GM12865 (cell line): ENCODE results near the gene FMO1.

ENCODE experiments used
- DNase-seq: peaks from one replicate; pipeline ENCODE4 v3.0.0; 2010; ENCODE audit warnings: low read depth
- H3K4me3 ChIP-seq: 2 replicates; pipeline ENCODE4 v1.5.1; 2011; ENCODE audit warnings: mild to moderate bottlenecking, low read depth, low read length, control low read depth
- CTCF ChIP-seq: IDR thresholded peaks from 2 replicates; pipeline ENCODE4 v1.5.1; 2011; ENCODE audit warnings: low read length, control low read depth, low read depth, inconsistent platforms; ENCODE audit not compliant: insufficient read depth; ENCODE audit errors: missing control alignments

FMO1 gene

GRCh38 chr1:171295821-171296220, 47.5 kb downstream of the FMO1 start:
- no peak overlapping the region for H3K4me3 ChIP-seq
- no peak for DNase-seq
- TF ChIP-seq CTCF = no peak

DNA sequence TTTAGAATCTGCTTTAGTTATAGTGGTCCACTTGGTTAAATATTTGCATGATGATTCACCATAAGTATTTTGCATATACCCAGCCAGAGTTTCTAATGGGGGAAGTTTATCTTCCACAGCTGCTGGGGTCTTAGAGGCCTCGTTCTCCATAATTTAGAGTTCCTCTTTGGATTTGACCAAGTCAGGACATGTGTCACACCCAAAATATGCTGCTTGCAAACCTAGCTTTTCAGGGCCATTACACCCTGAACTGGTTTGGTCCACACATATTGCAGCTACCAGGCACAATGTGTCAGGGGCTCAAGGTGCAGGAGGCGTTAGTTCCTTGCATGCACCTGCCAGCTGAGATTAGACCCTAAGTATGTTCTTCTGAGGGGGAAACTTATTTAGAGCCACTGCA, 48.6 kb downstream of the FMO1 start:
- no peak for TF ChIP-seq CTCF
- H3K4me3 ChIP-seq = no peak overlapping the region
- no peak for DNase-seq

DNA sequence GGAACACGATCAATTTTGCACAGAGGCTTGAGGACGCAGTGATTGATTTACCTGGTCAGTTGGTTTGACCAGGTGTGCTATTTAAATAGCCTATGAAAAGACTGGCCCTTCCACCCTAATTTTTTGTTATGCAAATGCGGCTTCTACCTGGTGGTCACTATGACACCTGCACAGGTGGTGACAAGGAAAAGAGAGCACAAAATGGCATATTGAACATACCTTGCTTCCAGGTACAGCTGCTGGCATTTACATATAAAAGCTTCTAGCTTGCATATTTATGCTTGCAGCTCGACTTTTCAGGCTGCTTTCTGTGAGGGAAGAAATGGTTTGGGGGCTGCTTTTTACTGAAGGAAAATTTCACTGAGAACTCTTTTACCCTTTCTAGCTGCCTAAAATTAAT, 50.4 kb downstream of the FMO1 start:
- H3K4me3 ChIP-seq = no peak overlapping the region
- TF ChIP-seq CTCF = no peak
- no peak for DNase-seq

GRCh38 chr1:171299342-171299741, 51.0 kb downstream of the FMO1 start:
- no peak for DNase-seq
- no peak for TF ChIP-seq CTCF
- no peak overlapping the region for H3K4me3 ChIP-seq

GRCh38 chr1:171300401-171300800, 52.1 kb downstream of the FMO1 start:
- no peak overlapping the region for H3K4me3 ChIP-seq
- TF ChIP-seq CTCF = no peak
- DNase-seq = no peak

GRCh38 chr1:171310661-171311087, 62.4 kb downstream of the FMO1 start:
- no peak for TF ChIP-seq CTCF
- no peak overlapping the region for H3K4me3 ChIP-seq
- DNase-seq = no peak

DNA sequence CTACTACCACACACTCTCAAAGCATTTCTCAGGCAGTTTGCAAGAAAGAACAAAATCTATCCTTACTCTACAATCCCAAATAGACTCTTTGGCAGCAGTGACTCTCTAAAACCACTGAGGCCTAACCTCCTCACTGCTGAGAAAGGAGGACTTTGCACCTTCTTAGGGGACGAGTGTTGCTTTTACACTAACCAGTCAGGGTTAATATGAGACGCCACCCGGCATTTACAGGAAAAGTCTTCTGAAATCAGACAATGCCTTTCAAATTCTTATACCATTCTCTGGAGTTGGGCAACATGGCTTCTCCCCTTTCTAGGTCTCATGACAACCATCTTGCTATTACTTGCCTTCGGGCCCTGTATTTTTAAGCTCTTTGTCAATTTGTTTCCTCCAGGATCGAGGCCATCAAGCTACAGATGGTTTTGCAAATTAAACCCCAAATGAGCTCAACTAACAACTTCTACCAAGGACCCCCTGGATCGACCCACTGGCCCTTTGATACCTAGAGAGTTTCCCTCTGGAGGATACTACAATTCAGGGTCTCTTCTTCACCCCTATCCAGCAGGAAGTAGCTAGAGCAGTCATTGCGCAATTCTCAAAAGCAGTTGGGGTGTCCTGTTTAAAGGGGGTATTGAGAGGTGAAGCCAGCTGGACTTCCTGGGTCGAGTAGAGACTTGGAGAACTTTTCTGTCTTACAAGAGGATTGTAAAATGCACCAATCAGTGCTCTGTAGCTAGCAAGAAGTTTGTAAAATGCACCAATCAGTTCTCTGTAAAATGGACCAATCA, 63.7 kb downstream of the FMO1 start:
- no peak for TF ChIP-seq CTCF
- DNase-seq = no peak
- no peak overlapping the region for H3K4me3 ChIP-seq
